ENCODE measurements around the gene CACNG6. TPM values are rescaled to one million over a fixed set of nuclear protein-coding genes. Genes with fewer than 3 reads are reported as not detected.

The CACNG6 gene
- total RNA-seq (2021) = 2.5 to 3.3 TPM (median 2.5 TPM) in 3 replicates
- percentile 21 among the genes with signal in this experiment for Bru-seq, nascent RNA
- long read RNA-seq, experiment 1, partial matches to known transcripts = 0 of 5 reads
- long read RNA-seq, experiment 1, other reads (novel, unspliced or antisense) = 3 of 5 reads
- long read RNA-seq, experiment 2, partial matches to known transcripts = 0 of 8 reads
- long read RNA-seq, experiment 2, other reads (novel, unspliced or antisense) = 7 of 8 reads
- long read RNA-seq, experiment 3, partial matches to known transcripts = 0 of 1 reads
- long read RNA-seq, experiment 3, other reads (novel, unspliced or antisense) = 1 of 1 reads

- ChIA-PET POLR2A (interaction anchor here (0.5 to 1.0 kb wide), 3 partner anchors 11 to 84 kb away, joined by 3 to 4 read pairs (median 3); no protein-coding TSS in a partner anchor), CTCF (interaction anchor here (0.6 to 2.7 kb wide), 8 partner anchors 11 to 181 kb away, joined by 3 to 13 read pairs (median 4); no protein-coding TSS in a partner anchor)
- Mint-ChIP-seq H3K36me3 (no peaks in the 10 kb centered on the region), H3K27me3 (ENCODE audit: low read depth) (peaks cover 48% of the 10 kb centered on the region), H3K4me3 (peak within 1 kb of the TSS; percentile 68), H3K27ac (no peak within 1 kb of the TSS), H3K4me1 (peaks cover 16% of the 10 kb centered on the region), H3K9me3 (no peaks in the 10 kb centered on the region)
- no peak for TF ChIP-seq NFATC4 (CRISPR knock-in tag; IDR thresholded peaks at IDR 0.05)
- 0 out of 2 replicates have a peak, but pooled peaks have one; percentile 25 for TF ChIP-seq SP1 (CRISPR knock-in tag; conservative IDR thresholded peaks at IDR 0.05)
- TF ChIP-seq ZNF263 (CRISPR knock-in tag; IDR thresholded peaks at IDR 0.05; ENCODE audit: low read depth) = peak; percentile 30; the same call in 1 of the 2 replicates
- peak; percentile 60 for ATAC-seq
- peak; percentile 69 for DNase-seq (ENCODE audit: low spot score)
Measured at GRCh38 chr19:53991224-53992113, at the start of gene CACNG6. CACNG6 (plus strand) TSS chr19:53991637; CDS start chr19:53992878, 1,241 bp downstream.

GRCh38 chr19:53942001-53942786 is 49.2 kb upstream of the CACNG6 start:
- POLR2A ChIA-PET = interaction anchor here (0.5 to 1.9 kb wide), 25 partner anchors 9 to 440 kb away, joined by 3 to 35 read pairs (median 6); partner anchors contain the start of gene MYADM
- Mint-ChIP-seq H3K27me3 (ENCODE audit: low read depth) (no peaks in the 10 kb centered on the region; the same call in 1 of the 2 replicates), H3K4me3 (peak overlapping the region; percentile 95), H3K4me1 (peaks cover 32% of the 10 kb centered on the region), H3K27ac (0 out of 2 replicates have a peak overlapping the region, but pooled peaks have one; percentile 83), H3K9me3 (peaks cover 4% of the 10 kb centered on the region; the same call in 1 of the 2 replicates), H3K36me3 (peaks cover 26% of the 10 kb centered on the region)
- DNase-seq (ENCODE audit: low spot score) = peak; percentile 100
- CTCF ChIA-PET = interaction anchor here (0.6 to 4.5 kb wide), 59 partner anchors 8 to 865 kb away, joined by 3 to 102 read pairs (median 6); partner anchors contain the start of genes CACNG6, CACNG7, CNOT3 and MYADM
- peak; percentile 92 for ATAC-seq
- TF ChIP-seq, protein P1, sequence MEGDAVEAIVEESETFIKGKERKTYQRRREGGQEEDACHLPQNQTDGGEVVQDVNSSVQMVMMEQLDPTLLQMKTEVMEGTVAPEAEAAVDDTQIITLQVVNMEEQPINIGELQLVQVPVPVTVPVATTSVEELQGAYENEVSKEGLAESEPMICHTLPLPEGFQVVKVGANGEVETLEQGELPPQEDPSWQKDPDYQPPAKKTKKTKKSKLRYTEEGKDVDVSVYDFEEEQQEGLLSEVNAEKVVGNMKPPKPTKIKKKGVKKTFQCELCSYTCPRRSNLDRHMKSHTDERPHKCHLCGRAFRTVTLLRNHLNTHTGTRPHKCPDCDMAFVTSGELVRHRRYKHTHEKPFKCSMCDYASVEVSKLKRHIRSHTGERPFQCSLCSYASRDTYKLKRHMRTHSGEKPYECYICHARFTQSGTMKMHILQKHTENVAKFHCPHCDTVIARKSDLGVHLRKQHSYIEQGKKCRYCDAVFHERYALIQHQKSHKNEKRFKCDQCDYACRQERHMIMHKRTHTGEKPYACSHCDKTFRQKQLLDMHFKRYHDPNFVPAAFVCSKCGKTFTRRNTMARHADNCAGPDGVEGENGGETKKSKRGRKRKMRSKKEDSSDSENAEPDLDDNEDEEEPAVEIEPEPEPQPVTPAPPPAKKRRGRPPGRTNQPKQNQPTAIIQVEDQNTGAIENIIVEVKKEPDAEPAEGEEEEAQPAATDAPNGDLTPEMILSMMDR (IDR thresholded peaks at IDR 0.05) = peak; percentile 88
- TF ChIP-seq, protein P2, sequence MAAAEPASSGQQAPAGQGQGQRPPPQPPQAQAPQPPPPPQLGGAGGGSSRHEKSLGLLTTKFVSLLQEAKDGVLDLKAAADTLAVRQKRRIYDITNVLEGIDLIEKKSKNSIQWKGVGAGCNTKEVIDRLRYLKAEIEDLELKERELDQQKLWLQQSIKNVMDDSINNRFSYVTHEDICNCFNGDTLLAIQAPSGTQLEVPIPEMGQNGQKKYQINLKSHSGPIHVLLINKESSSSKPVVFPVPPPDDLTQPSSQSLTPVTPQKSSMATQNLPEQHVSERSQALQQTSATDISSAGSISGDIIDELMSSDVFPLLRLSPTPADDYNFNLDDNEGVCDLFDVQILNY (CRISPR knock-in tag; IDR thresholded peaks at IDR 0.05) = peak; percentile 52; the same call in 1 of the 2 replicates
- TF ChIP-seq CREM (CRISPR knock-in tag; IDR thresholded peaks at IDR 0.05) = no peak
- 0 out of 2 replicates have a peak, but pooled peaks have one; percentile 38 for TF ChIP-seq ZNF423 (CRISPR knock-in tag; IDR thresholded peaks at IDR 0.05)
- peak; percentile 16; the same call in 1 of the 2 replicates for TF ChIP-seq NFYB (CRISPR knock-in tag; conservative IDR thresholded peaks at IDR 0.05; ENCODE audit: low read depth)
- no peak for TF ChIP-seq ZNF232 (CRISPR knock-in tag; IDR thresholded peaks at IDR 0.05)
- TF ChIP-seq, protein P3, sequence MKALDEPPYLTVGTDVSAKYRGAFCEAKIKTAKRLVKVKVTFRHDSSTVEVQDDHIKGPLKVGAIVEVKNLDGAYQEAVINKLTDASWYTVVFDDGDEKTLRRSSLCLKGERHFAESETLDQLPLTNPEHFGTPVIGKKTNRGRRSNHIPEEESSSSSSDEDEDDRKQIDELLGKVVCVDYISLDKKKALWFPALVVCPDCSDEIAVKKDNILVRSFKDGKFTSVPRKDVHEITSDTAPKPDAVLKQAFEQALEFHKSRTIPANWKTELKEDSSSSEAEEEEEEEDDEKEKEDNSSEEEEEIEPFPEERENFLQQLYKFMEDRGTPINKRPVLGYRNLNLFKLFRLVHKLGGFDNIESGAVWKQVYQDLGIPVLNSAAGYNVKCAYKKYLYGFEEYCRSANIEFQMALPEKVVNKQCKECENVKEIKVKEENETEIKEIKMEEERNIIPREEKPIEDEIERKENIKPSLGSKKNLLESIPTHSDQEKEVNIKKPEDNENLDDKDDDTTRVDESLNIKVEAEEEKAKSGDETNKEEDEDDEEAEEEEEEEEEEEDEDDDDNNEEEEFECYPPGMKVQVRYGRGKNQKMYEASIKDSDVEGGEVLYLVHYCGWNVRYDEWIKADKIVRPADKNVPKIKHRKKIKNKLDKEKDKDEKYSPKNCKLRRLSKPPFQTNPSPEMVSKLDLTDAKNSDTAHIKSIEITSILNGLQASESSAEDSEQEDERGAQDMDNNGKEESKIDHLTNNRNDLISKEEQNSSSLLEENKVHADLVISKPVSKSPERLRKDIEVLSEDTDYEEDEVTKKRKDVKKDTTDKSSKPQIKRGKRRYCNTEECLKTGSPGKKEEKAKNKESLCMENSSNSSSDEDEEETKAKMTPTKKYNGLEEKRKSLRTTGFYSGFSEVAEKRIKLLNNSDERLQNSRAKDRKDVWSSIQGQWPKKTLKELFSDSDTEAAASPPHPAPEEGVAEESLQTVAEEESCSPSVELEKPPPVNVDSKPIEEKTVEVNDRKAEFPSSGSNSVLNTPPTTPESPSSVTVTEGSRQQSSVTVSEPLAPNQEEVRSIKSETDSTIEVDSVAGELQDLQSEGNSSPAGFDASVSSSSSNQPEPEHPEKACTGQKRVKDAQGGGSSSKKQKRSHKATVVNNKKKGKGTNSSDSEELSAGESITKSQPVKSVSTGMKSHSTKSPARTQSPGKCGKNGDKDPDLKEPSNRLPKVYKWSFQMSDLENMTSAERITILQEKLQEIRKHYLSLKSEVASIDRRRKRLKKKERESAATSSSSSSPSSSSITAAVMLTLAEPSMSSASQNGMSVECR (CRISPR knock-in tag; IDR thresholded peaks at IDR 0.05; ENCODE audit: borderline replicate concordance) = peak; percentile 54; the same call in 1 of the 2 replicates
- 0 out of 2 replicates have a peak, but pooled peaks have one; percentile 19 for TF ChIP-seq CREB1 (CRISPR knock-in tag; IDR thresholded peaks at IDR 0.05)
- TF ChIP-seq KAT7 (CRISPR knock-in tag; IDR thresholded peaks at IDR 0.05; ENCODE audit: borderline replicate concordance) = 0 out of 2 replicates have a peak, but pooled peaks have one; percentile 3
- TF ChIP-seq PREB (CRISPR knock-in tag; IDR thresholded peaks at IDR 0.05; ENCODE audit: borderline replicate concordance) = no peak
- peak; percentile 47; the same call in 1 of the 2 replicates for TF ChIP-seq ZMAT4 (CRISPR knock-in tag; IDR thresholded peaks at IDR 0.05)
- TF ChIP-seq ZNF317 (CRISPR knock-in tag; IDR thresholded peaks at IDR 0.05; ENCODE audit: borderline replicate concordance, low read depth) = no peak
- peak; percentile 82 for TF ChIP-seq SP1 (CRISPR knock-in tag; conservative IDR thresholded peaks at IDR 0.05)
- no peak for TF ChIP-seq EMX1 (CRISPR knock-in tag; IDR thresholded peaks at IDR 0.05)
- TF ChIP-seq MXD4 (CRISPR knock-in tag; IDR thresholded peaks at IDR 0.05; ENCODE audit: borderline replicate concordance) = no peak
- TF ChIP-seq, protein P4, sequence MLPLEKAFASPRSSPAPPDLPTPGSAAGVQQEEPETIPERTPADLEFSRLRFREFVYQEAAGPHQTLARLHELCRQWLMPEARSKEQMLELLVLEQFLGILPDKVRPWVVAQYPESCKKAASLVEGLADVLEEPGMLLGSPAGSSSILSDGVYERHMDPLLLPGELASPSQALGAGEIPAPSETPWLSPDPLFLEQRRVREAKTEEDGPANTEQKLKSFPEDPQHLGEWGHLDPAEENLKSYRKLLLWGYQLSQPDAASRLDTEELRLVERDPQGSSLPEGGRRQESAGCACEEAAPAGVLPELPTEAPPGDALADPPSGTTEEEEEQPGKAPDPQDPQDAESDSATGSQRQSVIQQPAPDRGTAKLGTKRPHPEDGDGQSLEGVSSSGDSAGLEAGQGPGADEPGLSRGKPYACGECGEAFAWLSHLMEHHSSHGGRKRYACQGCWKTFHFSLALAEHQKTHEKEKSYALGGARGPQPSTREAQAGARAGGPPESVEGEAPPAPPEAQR (CRISPR knock-in tag; IDR thresholded peaks at IDR 0.05) = no peak
